Gastroesophageal sphincter (tissue), 3 donors: ENCODE results near the gene RNF181.

Source experiments
- CTCF ChIP-seq, 4 experiments: fragments of 200-600 bp in 2 of 4; fragments of 450-650 bp in 2 of 4; sonication (generic) in 1 of 4; IDR thresholded peaks; one replicate each; pipeline ENCODE4 v1.5.1; 2017 to 2019; ENCODE audit warnings: antibody characterized with exemption in 4 of 4, mild to moderate bottlenecking in 2 of 4, moderate library complexity in 2 of 4
- POLR2A ChIP-seq, 2 donors: fragments of 450-650 bp; IDR thresholded peaks; one replicate each; pipeline ENCODE4 v1.6.1; 2017; ENCODE audit warnings: antibody characterized with exemption in 2 of 2, mild to moderate bottlenecking in 2 of 2, moderate library complexity in 1 of 2

- no peak for TF ChIP-seq CTCF (IDR thresholded peaks at IDR 0.05)
- no peak for TF ChIP-seq POLR2A (IDR thresholded peaks at IDR 0.05)
These were observed 18.5 kb upstream of the RNF181 start for GRCh38 chr2:85577063-85577385.
